Measurements from ENCODE around the gene LTC4S. TPM values are rescaled to one million over a fixed set of nuclear protein-coding genes. Genes with fewer than 3 reads are reported as not detected.

LTC4S gene
- total RNA-seq, 4 donors from 2014 or later, result 3.0 to 3.8 (median 3.2) TPM; not detected in 1

DNA sequence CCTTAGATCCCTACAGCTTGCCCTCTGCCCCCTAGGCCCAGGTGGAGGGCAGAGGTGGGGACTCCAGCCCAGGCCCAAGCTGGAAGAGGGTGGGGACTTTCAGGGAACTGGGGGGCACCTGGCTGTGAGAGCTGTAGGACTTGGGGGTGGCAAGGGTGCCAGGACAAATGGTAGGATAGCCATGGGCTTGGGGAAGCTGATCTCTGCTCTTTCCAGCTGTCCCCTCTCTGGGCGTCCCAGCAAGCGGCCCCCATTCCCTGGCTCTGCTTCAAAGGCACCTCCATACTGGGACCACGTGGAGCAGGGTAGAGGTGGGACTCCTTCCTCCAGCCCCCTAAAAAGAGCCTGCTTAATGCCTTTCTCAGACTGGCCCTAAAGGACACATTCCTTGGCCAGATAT is 385 bp downstream of the LTC4S start:
- H3K36me3 ChIP-seq, result peaks cover 0 to 17% (median 8%) of the 10 kb centered on the region in 4 donors
- H3K4me3 ChIP-seq, result no peak overlapping the region
- H3K9me3 ChIP-seq, result no peaks in the 10 kb centered on the region
- DNase-seq, result no peak
- intact Hi-C loops (cut with DNase I; ENCODE audit: low total_unique reads) (no loop called here), in situ Hi-C loops (cut with MboI; ENCODE audit: low pct_ligation_motif_present in 1 of 4, low pct_unique_long_range_greater_than_20kb in 1 of 4, low sequenced_read_pairs in 3 of 4) (no loop called here)
- H3K27me3 ChIP-seq, result no peaks in the 10 kb centered on the region
- H3K4me1 ChIP-seq, result peaks cover 19 to 46% (median 29%) of the 10 kb centered on the region in 4 donors
- no peak for TF ChIP-seq POLR2AphosphoS5 (IDR thresholded peaks at IDR 0.05)
- TF ChIP-seq, protein P1, sequence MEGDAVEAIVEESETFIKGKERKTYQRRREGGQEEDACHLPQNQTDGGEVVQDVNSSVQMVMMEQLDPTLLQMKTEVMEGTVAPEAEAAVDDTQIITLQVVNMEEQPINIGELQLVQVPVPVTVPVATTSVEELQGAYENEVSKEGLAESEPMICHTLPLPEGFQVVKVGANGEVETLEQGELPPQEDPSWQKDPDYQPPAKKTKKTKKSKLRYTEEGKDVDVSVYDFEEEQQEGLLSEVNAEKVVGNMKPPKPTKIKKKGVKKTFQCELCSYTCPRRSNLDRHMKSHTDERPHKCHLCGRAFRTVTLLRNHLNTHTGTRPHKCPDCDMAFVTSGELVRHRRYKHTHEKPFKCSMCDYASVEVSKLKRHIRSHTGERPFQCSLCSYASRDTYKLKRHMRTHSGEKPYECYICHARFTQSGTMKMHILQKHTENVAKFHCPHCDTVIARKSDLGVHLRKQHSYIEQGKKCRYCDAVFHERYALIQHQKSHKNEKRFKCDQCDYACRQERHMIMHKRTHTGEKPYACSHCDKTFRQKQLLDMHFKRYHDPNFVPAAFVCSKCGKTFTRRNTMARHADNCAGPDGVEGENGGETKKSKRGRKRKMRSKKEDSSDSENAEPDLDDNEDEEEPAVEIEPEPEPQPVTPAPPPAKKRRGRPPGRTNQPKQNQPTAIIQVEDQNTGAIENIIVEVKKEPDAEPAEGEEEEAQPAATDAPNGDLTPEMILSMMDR (IDR thresholded peaks at IDR 0.05), result no peak
- TF ChIP-seq EP300 (IDR thresholded peaks at IDR 0.05; ENCODE audit: low read depth), result no peak
- no peak for TF ChIP-seq POLR2A (IDR thresholded peaks at IDR 0.05)
- H3K27ac ChIP-seq, result peak overlapping the region in 3 of 4 donors; percentile 32 to 91 (median 57)
- 60 to 73% methylated on average over 1 to 3 of the region's 3 CpGs for WGBS, 2 donors (ENCODE audit: low coverage in 1 of 2)

DNA sequence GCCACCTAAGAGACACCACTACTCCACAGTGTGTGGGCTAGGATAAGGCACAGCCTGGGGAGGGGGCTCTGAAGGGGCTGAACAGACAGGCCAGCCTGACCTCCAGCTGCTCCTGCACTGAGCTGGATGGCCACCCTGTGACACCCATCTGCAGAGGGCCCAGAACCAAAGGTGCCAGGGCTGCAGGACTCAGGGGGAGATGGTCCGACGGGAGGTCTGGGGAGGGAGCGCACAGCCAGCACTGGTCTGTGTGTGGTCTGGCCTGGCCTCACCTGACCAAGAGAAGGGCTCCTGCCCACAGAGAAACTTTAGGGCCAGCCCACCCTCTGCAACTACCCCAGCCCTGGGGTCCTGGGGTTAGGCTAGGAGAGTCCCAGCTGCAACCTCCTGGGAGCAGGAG is 789 bp downstream of the LTC4S start:
- 94% methylated on average over 2 of the region's 3 CpGs; no CpG with 5 or more reads in 1 of the 2 donors for WGBS, 2 donors (ENCODE audit: low coverage in 1 of 2)
- TF ChIP-seq EP300 (IDR thresholded peaks at IDR 0.05; ENCODE audit: low read depth) (no peak), POLR2A (IDR thresholded peaks at IDR 0.05) (no peak), POLR2AphosphoS5 (IDR thresholded peaks at IDR 0.05) (no peak)
- TF ChIP-seq, protein P1 (IDR thresholded peaks at IDR 0.05), result no peak
- Histone ChIP-seq H3K4me1 (peaks cover 19 to 46% (median 29%) of the 10 kb centered on the region in 4 donors), H3K27ac (peak overlapping the region in 3 of 4 donors; percentile 32 to 92 (median 91)), H3K36me3 (peaks cover 0 to 19% (median 11%) of the 10 kb centered on the region in 4 donors), H3K27me3 (no peaks in the 10 kb centered on the region), H3K9me3 (no peaks in the 10 kb centered on the region), H3K4me3 (peak overlapping the region in 1 of 4 donors; percentile 72)
- in situ Hi-C loops (cut with MboI; ENCODE audit: low pct_ligation_motif_present in 1 of 4, low pct_unique_long_range_greater_than_20kb in 1 of 4, low sequenced_read_pairs in 3 of 4), result no loop called here
- intact Hi-C loops (cut with DNase I; ENCODE audit: low total_unique reads), result no loop called here
- DNase-seq, result no peak

DNA sequence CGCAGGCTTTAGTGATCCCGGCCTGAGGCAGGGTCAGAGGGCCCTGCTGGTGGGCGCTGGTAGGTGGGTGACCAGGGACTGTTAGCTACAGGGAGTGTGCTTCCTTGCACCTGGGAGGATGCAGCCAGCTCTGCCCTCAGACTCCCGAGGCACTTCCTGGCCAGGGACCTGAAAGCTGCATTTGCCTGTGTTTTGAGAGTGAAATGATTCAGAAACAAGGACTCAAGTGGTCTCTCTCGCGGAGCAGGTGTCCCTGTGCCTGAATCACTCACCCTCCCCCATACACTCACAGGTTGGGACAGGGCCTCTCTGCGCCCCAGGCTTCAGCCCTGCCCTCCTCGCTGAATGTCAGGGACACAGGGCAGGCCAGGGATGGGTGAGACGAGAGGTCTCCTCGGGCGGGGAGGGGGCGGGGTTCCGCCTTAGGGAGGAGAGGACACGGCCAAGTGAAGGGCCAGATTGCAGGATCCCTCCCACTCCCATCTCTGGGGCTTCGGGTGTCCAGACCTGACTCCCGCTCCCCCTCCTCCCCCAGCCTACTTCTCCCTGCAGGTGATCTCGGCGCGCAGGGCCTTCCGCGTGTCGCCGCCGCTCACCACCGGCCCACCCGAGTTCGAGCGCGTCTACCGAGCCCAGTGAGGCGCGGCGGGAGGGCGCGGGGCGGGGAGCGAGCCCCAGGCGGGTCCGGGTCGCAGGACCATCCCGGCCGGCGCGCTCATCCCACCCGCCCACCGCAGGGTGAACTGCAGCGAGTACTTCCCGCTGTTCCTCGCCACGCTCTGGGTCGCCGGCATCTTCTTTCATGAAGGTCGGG is 1.5 kb downstream of the LTC4S start:
- in situ Hi-C loops (cut with MboI; ENCODE audit: low pct_ligation_motif_present in 1 of 4, low pct_unique_long_range_greater_than_20kb in 1 of 4, low sequenced_read_pairs in 3 of 4) (no loop called here), intact Hi-C loops (cut with DNase I; ENCODE audit: low total_unique reads) (no loop called here)
- peaks cover 19 to 46% (median 29%) of the 10 kb centered on the region in 4 donors for H3K4me1 ChIP-seq
- H3K27me3 ChIP-seq, result no peaks in the 10 kb centered on the region
- peaks cover 0 to 26% (median 17%) of the 10 kb centered on the region in 4 donors for H3K36me3 ChIP-seq
- H3K27ac ChIP-seq, result peak overlapping the region; percentile 88 to 92 (median 90)
- H3K4me3 ChIP-seq, result peak overlapping the region; percentile 15 to 72 (median 42)
- no peak for DNase-seq
- TF ChIP-seq POLR2A (IDR thresholded peaks at IDR 0.05), result peak; percentile 26
- TF ChIP-seq POLR2AphosphoS5 (IDR thresholded peaks at IDR 0.05), result peak in 1 of 3 donors; percentile 45
- TF ChIP-seq EP300 (IDR thresholded peaks at IDR 0.05; ENCODE audit: low read depth), result no peak
- 12 to 20% methylated on average over 1 to 31 of the region's 53 CpGs for WGBS, 2 donors (ENCODE audit: low coverage in 1 of 2)
- no peaks in the 10 kb centered on the region for H3K9me3 ChIP-seq

DNA sequence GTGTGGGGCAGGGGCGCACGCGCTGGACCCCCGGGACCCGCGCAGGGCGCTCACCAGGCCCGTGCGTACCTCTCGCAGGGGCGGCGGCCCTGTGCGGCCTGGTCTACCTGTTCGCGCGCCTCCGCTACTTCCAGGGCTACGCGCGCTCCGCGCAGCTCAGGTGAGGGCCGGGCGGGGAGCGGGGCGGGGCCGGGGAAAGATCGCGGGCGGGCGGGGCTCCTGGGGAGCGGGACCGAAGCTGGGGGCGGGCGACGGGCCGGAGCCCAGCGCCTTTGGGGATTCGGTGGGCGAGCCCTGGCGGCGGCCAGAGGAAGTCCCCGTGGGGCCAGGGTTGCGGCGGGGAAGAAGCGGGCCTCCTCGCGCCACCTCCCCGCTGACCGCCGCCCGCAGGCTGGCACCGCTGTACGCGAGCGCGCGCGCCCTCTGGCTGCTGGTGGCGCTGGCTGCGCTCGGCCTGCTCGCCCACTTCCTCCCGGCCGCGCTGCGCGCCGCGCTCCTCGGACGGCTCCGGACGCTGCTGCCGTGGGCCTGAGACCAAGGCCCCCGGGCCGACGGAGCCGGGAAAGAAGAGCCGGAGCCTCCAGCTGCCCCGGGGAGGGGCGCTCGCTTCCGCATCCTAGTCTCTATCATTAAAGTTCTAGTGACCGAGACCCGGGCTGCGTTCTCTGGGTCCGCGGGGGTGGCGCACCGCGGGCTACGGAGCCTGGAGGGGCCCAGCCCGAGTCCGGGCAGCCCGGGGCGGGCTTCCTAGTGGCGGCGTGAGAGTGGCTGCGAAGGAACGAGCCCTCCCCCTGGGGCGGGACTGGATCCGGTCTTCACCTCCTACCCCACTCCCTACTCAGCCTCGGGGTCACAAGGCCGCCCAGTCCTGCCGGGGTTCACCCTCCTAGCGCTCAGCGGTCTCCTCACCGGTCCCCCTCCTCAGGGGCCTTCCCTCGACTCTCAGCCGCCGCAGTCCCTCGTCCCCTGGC is 2.4 kb downstream of the LTC4S start:
- Histone ChIP-seq H3K36me3 (peaks cover 0 to 35% (median 21%) of the 10 kb centered on the region in 4 donors), H3K4me3 (peak overlapping the region; percentile 34 to 72 (median 44)), H3K4me1 (peaks cover 19 to 46% (median 29%) of the 10 kb centered on the region in 4 donors), H3K9me3 (no peaks in the 10 kb centered on the region), H3K27me3 (no peaks in the 10 kb centered on the region), H3K27ac (peak overlapping the region; percentile 88 to 92 (median 90))
- TF ChIP-seq POLR2A (IDR thresholded peaks at IDR 0.05), result peak; percentile 66
- TF ChIP-seq POLR2AphosphoS5 (IDR thresholded peaks at IDR 0.05), result peak in 2 of 3 donors; percentile 50 to 66
- no peak for TF ChIP-seq EP300 (IDR thresholded peaks at IDR 0.05; ENCODE audit: low read depth)
- TF ChIP-seq, protein P1 (IDR thresholded peaks at IDR 0.05), result peak; percentile 31 to 86 (median 70)
- peak; percentile 88 for DNase-seq
- in situ Hi-C loops (cut with MboI; ENCODE audit: low pct_ligation_motif_present in 1 of 4, low pct_unique_long_range_greater_than_20kb in 1 of 4, low sequenced_read_pairs in 3 of 4), result no loop called here
- 8% methylated on average over 29 of the region's 113 CpGs; no CpG with 5 or more reads in 1 of the 2 donors for WGBS, 2 donors (ENCODE audit: low coverage in 1 of 2)
- intact Hi-C loops (cut with DNase I; ENCODE audit: low total_unique reads), result no loop called here
